ENCODE data around the gene VSIR. TPM values are rescaled to one million over a fixed set of nuclear protein-coding genes. Genes with fewer than 3 reads are reported as not detected.

VSIR gene
- polyA plus RNA-seq, 1 of the 3 experiments (the other 2 are of a cell fraction), result 11.3 TPM

DNA sequence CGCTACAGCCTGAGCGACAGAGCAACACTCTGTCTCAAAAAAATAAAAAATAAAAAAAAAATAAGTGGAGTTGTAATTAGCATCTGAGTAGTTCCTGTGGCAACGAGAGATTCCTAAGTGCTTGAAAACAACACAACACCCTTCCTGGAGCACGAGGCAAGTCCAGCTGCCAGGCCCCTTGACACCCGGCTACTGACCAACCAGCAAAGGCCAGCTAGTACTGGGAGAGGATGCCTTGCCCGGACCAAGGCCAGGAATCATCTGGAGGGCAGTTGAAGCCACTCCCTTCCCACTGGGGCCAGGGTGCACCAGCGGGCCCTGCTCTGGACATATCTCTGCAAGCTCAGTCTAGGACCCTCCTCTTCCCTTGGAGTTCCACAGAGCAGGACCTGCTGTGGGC is 54.3 kb downstream of the VSIR start:
- H3F3A ChIP-seq (replicated peaks; ENCODE audit: insufficient read depth), result no peaks in the 10 kb centered on the region
- H3K4me2 ChIP-seq, result no peak overlapping the region
- H3K27ac ChIP-seq (ENCODE audit: low read depth in 2 of 2, low read length in 1 of 2), result no peak overlapping the region
- DNase-seq, result no peak
- no peaks in the 10 kb centered on the region for H4K20me1 ChIP-seq (ENCODE audit: insufficient read depth)
- TF ChIP-seq, protein P1, sequence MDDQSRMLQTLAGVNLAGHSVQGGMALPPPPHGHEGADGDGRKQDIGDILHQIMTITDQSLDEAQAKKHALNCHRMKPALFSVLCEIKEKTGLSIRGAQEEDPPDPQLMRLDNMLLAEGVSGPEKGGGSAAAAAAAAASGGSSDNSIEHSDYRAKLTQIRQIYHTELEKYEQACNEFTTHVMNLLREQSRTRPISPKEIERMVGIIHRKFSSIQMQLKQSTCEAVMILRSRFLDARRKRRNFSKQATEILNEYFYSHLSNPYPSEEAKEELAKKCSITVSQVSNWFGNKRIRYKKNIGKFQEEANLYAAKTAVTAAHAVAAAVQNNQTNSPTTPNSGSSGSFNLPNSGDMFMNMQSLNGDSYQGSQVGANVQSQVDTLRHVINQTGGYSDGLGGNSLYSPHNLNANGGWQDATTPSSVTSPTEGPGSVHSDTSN (IDR thresholded peaks at IDR 0.05), result no peak
- TF ChIP-seq TEAD4 (IDR thresholded peaks at IDR 0.05; ENCODE audit: borderline replicate concordance, insufficient read depth), result no peak
- TF ChIP-seq MEF2A (IDR thresholded peaks at IDR 0.05; ENCODE audit: borderline replicate concordance, low read depth), result no peak
- no peak for TF ChIP-seq POLR2AphosphoS5 (IDR thresholded peaks at IDR 0.05; ENCODE audit: low read depth, low read length)
- TF ChIP-seq ELF1 (IDR thresholded peaks at IDR 0.05), result no peak
- no peak for TF ChIP-seq YY1 (IDR thresholded peaks at IDR 0.05; ENCODE audit: low read depth)
- TF ChIP-seq RAD21 (IDR thresholded peaks at IDR 0.05; ENCODE audit: low read length), result no peak
- TF ChIP-seq GABPA (IDR thresholded peaks at IDR 0.05; ENCODE audit: low read depth), result no peak
- no peak for TF ChIP-seq TAF1 (IDR thresholded peaks at IDR 0.05; ENCODE audit: borderline replicate concordance, low read depth, low read length)
- TF ChIP-seq, protein P2, sequence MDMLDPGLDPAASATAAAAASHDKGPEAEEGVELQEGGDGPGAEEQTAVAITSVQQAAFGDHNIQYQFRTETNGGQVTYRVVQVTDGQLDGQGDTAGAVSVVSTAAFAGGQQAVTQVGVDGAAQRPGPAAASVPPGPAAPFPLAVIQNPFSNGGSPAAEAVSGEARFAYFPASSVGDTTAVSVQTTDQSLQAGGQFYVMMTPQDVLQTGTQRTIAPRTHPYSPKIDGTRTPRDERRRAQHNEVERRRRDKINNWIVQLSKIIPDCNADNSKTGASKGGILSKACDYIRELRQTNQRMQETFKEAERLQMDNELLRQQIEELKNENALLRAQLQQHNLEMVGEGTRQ (IDR thresholded peaks at IDR 0.05; ENCODE audit: borderline replicate concordance, low read depth, low read length), result no peak
- no peaks in the 10 kb centered on the region for H3K79me2 ChIP-seq (ENCODE audit: insufficient read depth)
- no peak overlapping the region for H3K4me3 ChIP-seq (ENCODE audit: low read depth in 2 of 2, low read length in 1 of 2)
- no peak overlapping the region for H2AFZ ChIP-seq (ENCODE audit: low read depth)
- H3K4me1 ChIP-seq (ENCODE audit: control insufficient read depth in 1 of 2, insufficient read depth in 2 of 2, low read depth in 1 of 2, low read length in 1 of 2), result peaks cover 0 to 31% of the 10 kb centered on the region in 2 experiments; a peak in 1 of 4 replicates
- no peaks in the 10 kb centered on the region for H3K9me2 ChIP-seq
- H3K9me3 ChIP-seq, result no peaks in the 10 kb centered on the region
- 0 out of 2 replicates have a peak, but pooled peaks cover 4% of the 10 kb centered on the region for H3K27me3 ChIP-seq (ENCODE audit: insufficient read depth)
- CTCF ChIA-PET, result interaction anchor here (1.0 to 2.5 kb wide), 5 partner anchors 10 to 177 kb away, joined by 3 to 12 read pairs (median 7); partner anchors contain the start of gene PSAP
- POLR2A ChIA-PET, result interaction anchor here (0.7 kb wide), 1 partner anchor 342 kb away, joined by 3 read pairs; no protein-coding TSS in a partner anchor
- H3K36me3 ChIP-seq (replicated peaks in 1 of 2; ENCODE audit: control insufficient read depth in 1 of 2, insufficient read depth in 2 of 2, low read length in 1 of 2), result no peaks in the 10 kb centered on the region
- no peak overlapping the region for H3K9ac ChIP-seq
- WGBS (ENCODE audit: low lambda C conversion rate), result 67% methylated on average over 6 of the region's 7 CpGs

DNA sequence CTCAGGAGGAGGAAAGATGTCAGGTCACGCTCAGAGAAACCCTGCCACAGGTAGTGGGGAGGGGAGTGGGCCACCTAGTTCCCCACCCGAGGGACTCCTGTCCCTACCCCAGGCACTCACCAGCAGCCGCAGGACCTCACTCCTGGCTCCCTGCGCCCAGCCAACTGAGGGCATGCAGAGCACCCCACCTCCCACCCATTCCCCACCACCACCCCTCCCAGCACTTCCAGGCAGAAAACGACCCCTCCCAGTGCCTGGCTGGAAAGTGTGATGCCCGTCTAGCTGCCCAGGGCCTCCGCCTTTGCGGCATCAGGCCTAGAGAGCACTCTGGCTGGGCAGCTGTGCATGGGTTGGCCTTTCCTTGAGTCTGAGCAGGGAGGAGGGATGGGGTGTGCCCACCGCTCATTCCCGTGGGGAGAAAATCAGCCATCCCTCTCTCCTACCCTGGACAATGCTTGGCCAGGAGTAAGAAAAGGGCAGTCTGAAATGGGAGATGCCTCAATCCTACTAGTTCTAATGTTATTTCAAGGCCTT is 55.1 kb downstream of the VSIR start:
- Histone ChIP-seq H3K79me2 (ENCODE audit: insufficient read depth) (no peaks in the 10 kb centered on the region), H3K27me3 (ENCODE audit: insufficient read depth) (0 out of 2 replicates have a peak, but pooled peaks cover 4% of the 10 kb centered on the region), H4K20me1 (ENCODE audit: insufficient read depth) (no peaks in the 10 kb centered on the region), H3K4me2 (no peak overlapping the region), H3K4me3 (ENCODE audit: low read depth in 2 of 2, low read length in 1 of 2) (no peak overlapping the region), H3K27ac (ENCODE audit: low read depth in 2 of 2, low read length in 1 of 2) (no peak overlapping the region), H3F3A (replicated peaks; ENCODE audit: insufficient read depth) (no peaks in the 10 kb centered on the region), H3K4me1 (ENCODE audit: control insufficient read depth in 1 of 2, insufficient read depth in 2 of 2, low read depth in 1 of 2, low read length in 1 of 2) (peaks cover 0 to 36% of the 10 kb centered on the region in 2 experiments; a peak in 1 of 4 replicates), H3K9ac (no peak overlapping the region), H2AFZ (ENCODE audit: low read depth) (no peak overlapping the region), H3K9me2 (no peaks in the 10 kb centered on the region), H3K9me3 (no peaks in the 10 kb centered on the region), H3K36me3 (replicated peaks in 1 of 2; ENCODE audit: control insufficient read depth in 1 of 2, insufficient read depth in 2 of 2, low read length in 1 of 2) (no peaks in the 10 kb centered on the region)
- ChIA-PET POLR2A (no interaction called here), CTCF (interaction anchor here (0.7 to 14.1 kb wide), 11 partner anchors 9 to 178 kb away, joined by 3 to 195 read pairs (median 9); partner anchors contain the start of genes PSAP and VSIR)
- TF ChIP-seq, protein P3, sequence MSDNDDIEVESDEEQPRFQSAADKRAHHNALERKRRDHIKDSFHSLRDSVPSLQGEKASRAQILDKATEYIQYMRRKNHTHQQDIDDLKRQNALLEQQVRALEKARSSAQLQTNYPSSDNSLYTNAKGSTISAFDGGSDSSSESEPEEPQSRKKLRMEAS (IDR thresholded peaks at IDR 0.05; ENCODE audit: low read depth), result no peak
- no peak for TF ChIP-seq SMC3 (IDR thresholded peaks at IDR 0.05; ENCODE audit: low read depth, low read length)
- no peak for TF ChIP-seq SIN3A (IDR thresholded peaks at IDR 0.05; ENCODE audit: borderline replicate concordance, low read depth, low read length)
- TF ChIP-seq, protein P4, sequence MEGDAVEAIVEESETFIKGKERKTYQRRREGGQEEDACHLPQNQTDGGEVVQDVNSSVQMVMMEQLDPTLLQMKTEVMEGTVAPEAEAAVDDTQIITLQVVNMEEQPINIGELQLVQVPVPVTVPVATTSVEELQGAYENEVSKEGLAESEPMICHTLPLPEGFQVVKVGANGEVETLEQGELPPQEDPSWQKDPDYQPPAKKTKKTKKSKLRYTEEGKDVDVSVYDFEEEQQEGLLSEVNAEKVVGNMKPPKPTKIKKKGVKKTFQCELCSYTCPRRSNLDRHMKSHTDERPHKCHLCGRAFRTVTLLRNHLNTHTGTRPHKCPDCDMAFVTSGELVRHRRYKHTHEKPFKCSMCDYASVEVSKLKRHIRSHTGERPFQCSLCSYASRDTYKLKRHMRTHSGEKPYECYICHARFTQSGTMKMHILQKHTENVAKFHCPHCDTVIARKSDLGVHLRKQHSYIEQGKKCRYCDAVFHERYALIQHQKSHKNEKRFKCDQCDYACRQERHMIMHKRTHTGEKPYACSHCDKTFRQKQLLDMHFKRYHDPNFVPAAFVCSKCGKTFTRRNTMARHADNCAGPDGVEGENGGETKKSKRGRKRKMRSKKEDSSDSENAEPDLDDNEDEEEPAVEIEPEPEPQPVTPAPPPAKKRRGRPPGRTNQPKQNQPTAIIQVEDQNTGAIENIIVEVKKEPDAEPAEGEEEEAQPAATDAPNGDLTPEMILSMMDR (IDR thresholded peaks at IDR 0.05), result no peak
- no peak for TF ChIP-seq RCOR1 (IDR thresholded peaks at IDR 0.05; ENCODE audit: low read length)
- TF ChIP-seq ELF1 (IDR thresholded peaks at IDR 0.05), result no peak
- TF ChIP-seq MXI1 (IDR thresholded peaks at IDR 0.05; ENCODE audit: low read depth, low read length), result no peak
- no peak for TF ChIP-seq EP300 (IDR thresholded peaks at IDR 0.05; ENCODE audit: borderline replicate concordance in 1 of 2, low read depth in 1 of 2, low read length in 1 of 2)
- WGBS (ENCODE audit: low lambda C conversion rate), result 88% methylated on average over 8 of the region's 10 CpGs
- DNase-seq, result no peak
